Right renal cortex interstitium (tissue), 3 donors: ENCODE measurements around the gene EIF2A. TPM values are rescaled to one million over a fixed set of nuclear protein-coding genes. Genes with fewer than 3 reads are reported as not detected.
"Not testable (repeated sequence)": the region's sequence is repeated elsewhere in the genome, so short reads cannot be mapped to it uniquely, and the experiment has no call there.

Source experiments
- DNase-seq, 3 donors: peaks; one replicate each; pipeline ENCODE4 v3.0.0-alpha.2; 2013; ENCODE audit warnings: low read depth in 3 of 3, low spot score in 2 of 3
- polyA plus RNA-seq, 3 donors: library from polyadenylated mRNA; unstranded; fragments of 120-200 nt; gene quantifications; one replicate each; pipeline ENCODE4 v1.2.1, GENCODE V29; 2013; ENCODE audit not compliant: insufficient read length in 3 of 3

Gene EIF2A
- polyA plus RNA-seq, 3 donors = 161 to 205 (median 164) TPM

- DNase-seq = no peak
These were observed 53.2 kb downstream of the EIF2A start for GRCh38 chr3:150599611-150600297.

DNA sequence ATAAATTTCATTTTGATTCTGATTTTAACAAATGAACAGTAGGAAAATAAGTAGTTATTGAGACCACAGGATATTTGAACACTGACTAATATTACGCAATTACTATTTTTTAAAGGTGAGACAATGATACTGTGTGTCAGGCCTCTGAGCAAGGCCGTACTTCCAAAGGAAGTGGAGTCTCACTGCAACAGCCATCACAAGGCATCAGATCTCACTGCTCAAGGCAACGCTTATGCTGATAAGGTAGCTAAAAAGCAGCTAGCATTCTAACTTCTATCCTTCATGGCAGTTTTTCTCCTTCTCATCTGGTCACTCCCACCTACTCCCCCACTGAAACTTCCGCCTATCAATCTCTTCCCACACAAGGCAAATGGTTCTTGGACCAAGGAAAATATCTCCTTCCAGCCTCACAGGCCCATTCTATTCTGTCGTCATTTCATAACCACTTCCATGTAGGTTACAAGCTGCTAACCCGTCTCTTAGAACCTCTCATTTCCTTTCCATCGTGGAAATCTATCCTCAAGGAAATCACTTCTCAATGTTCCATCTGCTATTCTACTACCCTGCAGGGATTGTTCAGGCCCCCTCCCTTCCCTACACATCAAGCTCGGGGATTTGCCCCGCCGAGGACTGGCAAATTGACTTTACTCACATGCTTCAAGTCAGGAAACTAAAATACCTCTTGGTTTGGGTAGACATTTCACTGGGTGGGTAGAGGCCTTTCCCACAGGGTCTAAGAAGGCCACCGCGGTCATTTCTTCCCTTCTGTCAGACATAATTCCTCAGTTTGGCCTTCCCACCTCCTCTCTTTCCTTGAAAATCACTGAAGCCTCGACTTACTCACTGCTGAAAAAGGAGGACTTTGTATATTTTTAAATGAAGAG is 54.3 kb downstream of the EIF2A start:
- not testable (repeated sequence) for DNase-seq

DNA sequence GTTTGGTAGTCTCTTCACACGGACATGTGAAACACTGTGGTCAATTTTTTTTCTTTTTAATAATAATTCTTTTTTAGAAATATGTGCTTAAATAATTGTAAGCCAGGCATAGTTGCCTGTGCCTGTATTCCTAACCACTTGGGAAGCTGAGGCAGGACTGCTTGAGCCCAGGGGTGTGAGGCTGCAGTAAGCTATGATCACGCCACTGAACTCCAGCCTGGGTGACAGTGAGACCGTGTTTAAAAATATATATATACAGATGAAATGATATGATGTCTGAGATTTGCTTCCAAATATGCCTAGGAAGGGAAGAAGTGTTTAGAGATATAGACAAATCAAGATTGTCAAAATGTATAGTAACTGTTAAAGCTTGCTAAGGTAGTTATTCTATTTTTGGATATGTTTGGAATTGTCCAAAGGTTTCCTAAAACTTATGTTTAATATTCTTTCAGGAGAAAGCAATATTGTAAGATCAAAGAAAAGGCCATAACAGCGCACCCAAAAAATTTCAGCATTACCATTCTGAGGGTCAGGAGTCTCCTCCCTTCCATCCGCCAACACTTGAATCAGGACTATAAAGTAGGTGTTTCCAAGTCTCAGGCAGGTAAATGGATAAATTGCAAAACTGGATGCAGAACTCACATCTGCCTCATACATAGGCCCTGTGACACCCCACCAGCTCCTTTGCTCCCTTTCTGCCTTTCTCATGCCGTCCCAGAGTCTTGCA is 56.0 kb downstream of the EIF2A start:
- no peak for DNase-seq

GRCh38 chr3:150603153-150603979 is 56.8 kb downstream of the EIF2A start, which contains the start of gene SELENOT:
TSS of gene SELENOT (plus strand) at chr3:150603321. CDS start at chr3:150603363, 42 bp downstream.
- DNase-seq = peak; percentile 87 to 94 (median 89)

- peak in 2 of 3 donors; percentile 15 to 20 for DNase-seq
These were observed 57.4 kb downstream of the EIF2A start for GRCh38 chr3:150603980-150604319.

DNA sequence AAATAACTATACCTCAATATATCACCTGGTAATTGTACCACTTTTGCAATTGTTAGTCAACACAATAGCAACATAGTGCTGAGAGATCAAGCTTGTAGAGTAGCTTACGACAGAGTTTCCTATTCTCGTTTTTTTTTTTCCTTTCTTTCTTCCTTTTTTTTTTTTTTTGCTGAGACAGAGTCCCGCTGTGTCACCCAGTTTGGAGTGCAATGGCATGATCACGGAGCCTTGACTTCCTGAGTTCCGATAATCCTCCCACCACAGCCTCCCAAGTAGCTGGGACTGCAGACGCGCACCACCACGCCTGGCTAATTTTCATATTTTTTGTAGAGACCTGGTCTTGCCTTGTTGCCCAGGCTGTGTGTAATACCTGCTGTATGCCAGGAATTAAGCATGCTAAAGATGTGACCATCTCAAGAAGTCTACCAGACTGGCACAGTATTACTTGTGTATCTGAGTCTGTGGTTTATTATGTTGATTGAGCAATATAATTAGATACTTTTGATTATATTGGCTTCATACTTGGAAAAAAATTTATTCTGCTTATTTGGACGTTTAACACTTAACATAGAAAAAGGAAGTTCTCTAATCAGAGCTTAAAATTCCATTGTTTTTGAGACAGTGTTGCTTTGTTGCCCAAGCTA is 59.5 kb downstream of the EIF2A start:
- DNase-seq = no peak

DNA sequence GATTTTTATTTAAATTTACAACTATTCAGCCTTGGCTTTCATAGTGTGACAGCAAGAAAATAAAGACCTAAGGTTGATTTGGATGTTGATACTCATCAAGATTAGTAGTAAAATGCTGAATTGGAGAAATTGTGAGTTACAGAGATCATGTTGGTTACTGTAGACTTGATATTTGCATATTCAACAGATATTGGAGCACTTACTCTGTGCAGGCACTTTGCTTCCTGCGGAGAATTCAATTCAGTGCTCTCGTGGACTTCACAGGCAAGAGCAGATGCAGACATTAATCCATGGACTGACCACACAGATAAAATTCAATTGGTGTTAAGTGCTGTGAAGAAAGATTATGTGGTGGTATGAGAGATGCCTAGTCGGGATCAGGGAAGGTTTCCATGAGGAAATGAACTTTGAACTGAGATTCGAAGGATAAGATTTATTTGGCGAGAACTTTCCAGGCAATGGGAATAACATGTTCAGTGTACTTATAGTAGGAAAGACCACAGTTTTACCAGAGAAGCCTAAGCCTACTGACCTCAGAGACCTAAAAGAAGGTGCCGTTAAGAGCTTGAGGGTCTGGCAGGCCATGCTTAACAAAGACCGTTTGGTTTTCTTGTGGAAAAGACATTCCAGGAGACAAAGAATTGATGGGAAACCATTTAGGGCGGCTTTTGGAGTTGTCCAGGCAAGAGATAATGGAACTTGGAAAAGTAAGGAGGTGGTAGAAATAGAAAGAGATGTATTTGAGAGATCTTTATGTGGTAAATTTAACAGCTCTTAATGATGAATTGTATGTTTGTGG is 60.9 kb downstream of the EIF2A start:
- no peak for DNase-seq

DNA sequence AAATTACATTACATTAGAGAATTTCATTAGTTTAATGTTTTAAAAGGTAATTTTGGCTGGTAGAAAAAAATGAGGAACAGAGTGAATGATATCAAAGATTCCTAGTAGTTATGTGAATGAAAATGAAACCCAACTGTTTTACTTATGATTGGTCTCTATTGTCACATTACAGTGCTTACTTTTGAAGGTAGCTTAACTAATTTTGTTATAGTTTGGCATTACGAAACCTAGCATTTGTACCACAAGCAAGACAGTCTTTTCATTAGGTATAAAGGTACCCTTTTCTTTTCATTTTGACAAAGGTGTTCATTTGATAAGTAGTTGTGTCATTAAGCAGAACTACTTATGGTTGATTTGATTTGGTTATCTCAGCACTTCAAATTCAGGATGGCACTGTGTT is 63.4 kb downstream of the EIF2A start:
- no peak for DNase-seq

DNA sequence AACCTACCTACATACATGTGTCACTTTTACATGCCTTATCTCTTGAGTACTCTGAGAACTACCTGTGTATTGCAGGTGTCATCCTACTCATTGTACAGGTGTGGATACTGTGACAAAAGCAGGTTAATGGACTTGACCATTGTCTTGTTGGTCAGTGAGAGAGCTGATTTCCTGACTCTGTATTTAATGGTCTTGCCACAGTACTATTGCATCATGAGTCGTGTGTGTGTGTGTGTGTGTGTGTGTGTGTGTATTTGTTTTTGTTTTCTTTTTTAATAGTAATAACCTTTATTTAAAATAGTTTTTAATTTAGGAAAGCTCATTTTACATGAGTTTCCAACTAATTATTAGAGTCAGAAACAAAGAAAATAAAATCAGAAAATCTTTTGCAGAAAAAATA is 64.2 kb downstream of the EIF2A start:
- DNase-seq = no peak

- no peak for DNase-seq
These were observed 65.1 kb downstream of the EIF2A start for GRCh38 chr3:150611666-150612065.

GRCh38 chr3:150612494-150612893 is 65.9 kb downstream of the EIF2A start:
- DNase-seq = no peak

DNA sequence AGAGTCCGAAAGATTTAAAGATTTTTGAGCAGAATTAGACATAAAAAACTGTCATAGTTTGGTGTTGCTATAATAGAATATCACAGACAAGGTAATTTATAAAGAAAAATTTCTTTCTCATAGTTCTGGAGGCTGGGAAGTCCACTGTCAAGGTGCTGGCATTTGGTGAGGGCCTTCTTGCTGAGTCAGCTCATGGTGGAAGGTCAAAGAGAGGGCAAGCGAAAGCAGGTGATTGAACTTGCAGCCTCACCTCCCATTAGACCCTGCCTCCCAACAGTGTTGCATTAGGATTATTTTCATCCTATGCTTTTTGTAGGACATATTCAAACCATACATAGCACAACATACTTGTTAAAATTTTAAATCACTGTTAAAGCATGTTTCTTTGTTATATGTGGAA is 66.4 kb downstream of the EIF2A start:
- no peak for DNase-seq

DNA sequence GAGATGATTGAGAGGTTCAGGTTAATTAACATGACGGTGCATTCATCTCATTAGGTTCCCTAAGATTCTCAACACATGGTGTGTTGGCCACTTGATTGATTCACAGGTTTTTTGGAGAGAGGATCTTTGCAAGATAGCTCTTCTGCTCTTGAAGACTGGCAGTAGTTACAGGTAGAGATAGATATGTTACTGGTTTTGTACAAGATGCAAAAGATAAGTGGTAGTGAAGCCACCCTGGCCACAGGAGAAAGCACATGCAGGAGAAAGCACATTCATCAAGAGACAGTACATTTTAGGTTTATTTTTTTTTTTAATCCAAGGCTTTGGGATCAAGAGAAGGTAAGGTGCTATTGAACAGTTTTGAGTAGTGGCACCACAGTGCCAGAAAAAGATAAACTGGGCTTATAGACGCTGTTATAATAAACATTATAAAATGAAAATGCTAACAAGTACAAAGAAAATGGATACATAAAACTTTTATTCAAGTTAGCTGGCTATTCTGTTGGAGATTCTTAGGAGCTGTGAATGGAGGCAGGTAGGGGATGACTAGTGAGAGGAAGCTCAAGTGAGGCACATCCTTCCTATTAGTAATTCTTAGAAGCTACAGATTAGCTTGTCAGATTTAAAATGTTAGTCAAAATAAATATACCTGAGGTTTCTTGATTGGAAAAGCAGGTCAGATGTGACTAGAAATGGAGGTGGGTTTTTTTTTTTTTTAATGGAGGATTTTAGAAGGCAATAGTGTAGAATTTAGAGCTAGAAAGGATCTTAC is 67.3 kb downstream of the EIF2A start:
- no peak for DNase-seq

DNA sequence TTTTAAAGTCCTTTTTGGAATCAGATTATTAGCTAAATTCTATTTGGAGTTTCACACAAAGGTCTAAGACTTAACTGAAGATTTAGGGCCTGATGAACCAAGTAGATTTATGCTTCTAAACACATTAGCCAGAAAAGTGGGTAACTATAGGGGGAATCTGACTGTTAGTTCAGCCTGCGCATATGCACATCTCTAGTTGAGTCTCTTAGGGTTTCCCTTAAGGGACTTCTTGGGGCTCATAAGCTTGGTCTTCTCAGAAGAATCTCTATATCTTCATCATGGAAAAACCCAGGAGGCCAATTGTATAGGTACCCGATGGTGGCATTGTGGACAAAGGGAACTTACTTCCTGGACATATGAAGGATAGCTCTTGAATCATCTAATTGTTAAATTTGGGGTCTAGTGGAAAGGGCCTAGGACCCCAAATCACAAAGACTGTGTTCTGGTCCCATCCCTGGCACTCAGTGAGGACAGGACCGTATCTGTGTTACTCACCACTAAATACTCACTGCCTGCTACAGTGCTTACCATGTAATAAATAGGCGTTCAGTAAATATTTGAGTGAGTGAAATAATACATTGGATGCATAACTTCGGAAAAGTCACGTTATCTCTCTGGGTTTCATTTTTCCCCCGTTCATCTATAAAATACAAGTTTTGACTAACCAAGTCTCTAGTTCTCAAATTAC is 73.6 kb downstream of the EIF2A start:
- DNase-seq = no peak

GRCh38 chr3:150622955-150623354 is 76.4 kb downstream of the EIF2A start:
- DNase-seq = not testable (repeated sequence)

GRCh38 chr3:150623945-150624344 is 77.4 kb downstream of the EIF2A start:
- no peak for DNase-seq

DNA sequence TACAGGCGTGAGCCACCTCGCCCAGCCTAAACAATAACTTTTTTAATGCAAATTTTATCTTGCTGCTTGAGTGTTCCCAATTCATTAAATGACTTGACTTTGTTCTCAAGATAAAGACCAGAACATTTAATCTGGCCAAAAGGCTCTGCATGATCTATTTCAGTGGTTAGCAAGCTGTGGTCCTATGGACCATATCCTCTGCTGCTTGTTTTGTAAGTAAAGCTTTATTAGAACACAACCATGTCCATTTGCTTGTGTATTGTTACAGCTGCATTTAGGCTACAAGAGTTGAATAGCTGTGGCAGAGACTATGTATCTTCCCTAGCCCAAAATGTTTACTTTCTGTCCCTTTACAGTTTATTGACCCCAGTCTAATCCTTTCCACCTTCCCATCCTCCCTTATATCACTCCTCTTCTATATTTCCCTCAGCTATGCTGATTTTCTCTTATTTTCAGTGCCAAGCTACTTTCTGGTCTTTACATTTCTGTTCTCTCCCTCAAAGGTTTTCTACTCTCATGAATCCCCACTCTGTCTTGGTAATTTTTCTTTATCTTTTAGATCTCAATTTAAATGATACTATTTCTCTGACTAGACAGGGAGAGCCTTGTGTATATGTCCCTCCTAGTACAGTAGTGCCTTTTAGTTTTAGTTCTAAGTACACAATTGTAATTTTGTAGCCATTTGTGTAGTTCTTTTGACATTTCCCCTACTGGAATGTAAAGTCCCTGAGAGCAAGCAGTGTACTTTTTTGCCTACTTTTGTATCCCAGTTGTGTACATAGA is 79.8 kb downstream of the EIF2A start:
- no peak for DNase-seq
